CD14-positive monocyte (primary cell): ENCODE measurements around the gene KRT74. TPM values are rescaled to one million over a fixed set of nuclear protein-coding genes. Genes with fewer than 3 reads are reported as not detected.

Source experiments
- DNase-seq, 3 donors: peaks; one replicate each; pipeline ENCODE4 v3.0.0-alpha.2; 2011 to 2022
- H2AFZ ChIP-seq: 2 replicates; pipeline ENCODE4 v1.6.0; 2012; ENCODE audit warnings: mild to moderate bottlenecking, low read depth, low read length, inconsistent platforms; ENCODE audit not compliant: insufficient read depth, poor library complexity, severe bottlenecking
- H3K27ac ChIP-seq, 2 donors: 1 replicate in 1 of 2; 2 replicates in 1 of 2; pipeline ENCODE4 v1.5.1; 2012 to 2013; ENCODE audit warnings: low read length in 2 of 2, control low read depth in 1 of 2, inconsistent platforms in 1 of 2, low read depth in 1 of 2, mild to moderate bottlenecking in 1 of 2
- H3K27me3 ChIP-seq, 2 donors: one replicate each; pipeline versions ENCODE4 v1.6.0 to v1.6.1; 2011 to 2013; ENCODE audit warnings: low read length in 2 of 2; ENCODE audit not compliant: control insufficient read depth in 2 of 2, insufficient read depth in 2 of 2
- H3K36me3 ChIP-seq, 2 donors: replicated peaks in 1 of 2; 1 replicate in 1 of 2; 2 replicates in 1 of 2; pipeline versions ENCODE4 v1.5.1 to v1.6.1; 2012 to 2013; ENCODE audit warnings: low read length in 2 of 2, control low read depth in 1 of 2, inconsistent platforms in 1 of 2, mild to moderate bottlenecking in 1 of 2; ENCODE audit not compliant: insufficient read depth in 2 of 2, control insufficient read depth in 1 of 2
- H3K4me1 ChIP-seq, 2 donors: 1 replicate in 1 of 2; 2 replicates in 1 of 2; pipeline versions ENCODE4 v1.5.1 to v1.6.1; 2012 to 2013; ENCODE audit warnings: low read length in 2 of 2, control low read depth in 1 of 2, inconsistent platforms in 1 of 2, mild to moderate bottlenecking in 1 of 2, moderate library complexity in 1 of 2; ENCODE audit not compliant: insufficient read depth in 2 of 2, control insufficient read depth in 1 of 2
- H3K4me2 ChIP-seq: replicated peaks from 2 replicates; pipeline ENCODE3; 2012; ENCODE audit warnings: low read length, moderate library complexity, mild to moderate bottlenecking; ENCODE audit not compliant: poor library complexity, severe bottlenecking; ENCODE audit errors: extremely low read depth
- H3K4me3 ChIP-seq, 3 experiments: fragments of 200-600 bp in 1 of 3; sonication (generic) in 1 of 3; replicated peaks in 1 of 3; 1 replicate in 2 of 3; 2 replicates in 1 of 3; pipeline ENCODE4 v1.5.1; 2011 to 2013; ENCODE audit warnings: low read length in 3 of 3, mild to moderate bottlenecking in 3 of 3, control low read depth in 2 of 3, low read depth in 2 of 3, inconsistent platforms in 1 of 3, moderate library complexity in 1 of 3
- H3K79me2 ChIP-seq: 2 replicates; pipeline ENCODE4 v1.6.0; 2012; ENCODE audit warnings: mild to moderate bottlenecking, control low read depth, inconsistent platforms, low read length, moderate library complexity; ENCODE audit not compliant: insufficient read depth
- H3K9ac ChIP-seq: 2 replicates; pipeline ENCODE4 v1.6.0; 2017; ENCODE audit warnings: low read length, mild to moderate bottlenecking; ENCODE audit not compliant: insufficient read depth, poor library complexity, severe bottlenecking
- H3K9me3 ChIP-seq, 2 donors: replicated peaks in 1 of 2; 1 replicate in 1 of 2; 2 replicates in 1 of 2; pipeline versions ENCODE4 v1.5.1 to v1.6.1; 2012 to 2013; ENCODE audit warnings: low read length in 2 of 2, control low read depth in 1 of 2; ENCODE audit not compliant: control insufficient read depth in 1 of 2, insufficient read depth in 1 of 2
- H4K20me1 ChIP-seq: 2 replicates; pipeline ENCODE4 v1.6.0; 2012; ENCODE audit warnings: mild to moderate bottlenecking, low read length, control low read depth, moderate library complexity; ENCODE audit not compliant: insufficient read depth
- H3K27ac Mint-ChIP-seq, 7 donors: one replicate each; pipeline ENCODE4 v1.8.0; 2020; ENCODE audit warnings: mild to moderate bottlenecking in 7 of 7, mixed read lengths in 7 of 7, moderate library complexity in 6 of 7, inconsistent platforms in 2 of 7
- H3K27me3 Mint-ChIP-seq, 3 donors: one replicate each; pipeline ENCODE4 v1.8.0; 2021 to 2022; ENCODE audit warnings: low read depth in 3 of 3, mild to moderate bottlenecking in 3 of 3, mixed read lengths in 3 of 3, moderate library complexity in 3 of 3, inconsistent platforms in 1 of 3
- H3K36me3 Mint-ChIP-seq, 2 donors: one replicate each; pipeline ENCODE4 v1.8.0; 2020; ENCODE audit warnings: mixed read lengths in 2 of 2, inconsistent platforms in 1 of 2, mild to moderate bottlenecking in 1 of 2
- H3K4me1 Mint-ChIP-seq: one replicate; pipeline ENCODE4 v1.8.0; 2020; ENCODE audit warnings: mild to moderate bottlenecking, mixed read lengths
- H3K4me3 Mint-ChIP-seq, 2 donors: one replicate each; pipeline ENCODE4 v1.8.0; 2020; ENCODE audit warnings: mild to moderate bottlenecking in 2 of 2, mixed read lengths in 2 of 2, moderate library complexity in 1 of 2
- H3K9me3 Mint-ChIP-seq, 7 donors: one replicate each; pipeline ENCODE4 v1.8.0; 2020 to 2022; ENCODE audit warnings: mixed read lengths in 7 of 7, mild to moderate bottlenecking in 6 of 7, moderate library complexity in 6 of 7, inconsistent platforms in 2 of 7
- WGBS: methylation state at CpG from one replicate; pipeline ENCODE4 v1.1.5; 2013; ENCODE audit warnings: missing lambda C conversion rate; ENCODE audit not compliant: insufficient coverage; 5-methylcytosine and 5-hydroxymethylcytosine counted together
- intact Hi-C, 2 donors: fragments of 100-400 bp; cut with micrococcal nuclease; formaldehyde crosslinking; loops; one replicate each; pipeline versions ENCODE4 v1.15.0 to v1.15.1; 2023
- polyA plus RNA-seq, 3 donors: library from polyadenylated mRNA; depleted of rRNA in 1 of 3; unstranded in 2 of 3; stranded (reverse) in 1 of 3; fragments of 300-500 nt in 2 of 3; fragments of >200 nt in 1 of 3; fragmentation: Illumina TruSeq in 2 of 3; gene quantifications; 1 replicate in 2 of 3; 2 replicates in 1 of 3; pipeline ENCODE4 v1.2.3, GENCODE V29; 2012 to 2021
- TF ChIP-seq, protein P1 (sequence below): fragments of 200-600 bp; IDR thresholded peaks from one replicate; pipeline ENCODE4 v1.8.0; 2022; ENCODE audit warnings: antibody characterized with exemption, mild to moderate bottlenecking

Gene KRT74
- polyA plus RNA-seq, 3 donors = not detected

GRCh38 chr12:52539083-52539820, 34.4 kb downstream of the KRT74 start:
- Histone ChIP-seq H3K9ac (no peak overlapping the region), H3K4me1 (no peaks in the 10 kb centered on the region), H4K20me1 (no peaks in the 10 kb centered on the region), H2AFZ (no peak overlapping the region), H3K36me3 (no peaks in the 10 kb centered on the region), H3K4me3 (no peak overlapping the region), H3K27me3 (no peaks in the 10 kb centered on the region), H3K9me3 (no peaks in the 10 kb centered on the region), H3K79me2 (no peaks in the 10 kb centered on the region), H3K27ac (no peak overlapping the region), H3K4me2 (no peak overlapping the region)
- intact Hi-C loops = no loop called here
- H3K4me3 Mint-ChIP-seq = no peak overlapping the region
- TF ChIP-seq, protein P1, sequence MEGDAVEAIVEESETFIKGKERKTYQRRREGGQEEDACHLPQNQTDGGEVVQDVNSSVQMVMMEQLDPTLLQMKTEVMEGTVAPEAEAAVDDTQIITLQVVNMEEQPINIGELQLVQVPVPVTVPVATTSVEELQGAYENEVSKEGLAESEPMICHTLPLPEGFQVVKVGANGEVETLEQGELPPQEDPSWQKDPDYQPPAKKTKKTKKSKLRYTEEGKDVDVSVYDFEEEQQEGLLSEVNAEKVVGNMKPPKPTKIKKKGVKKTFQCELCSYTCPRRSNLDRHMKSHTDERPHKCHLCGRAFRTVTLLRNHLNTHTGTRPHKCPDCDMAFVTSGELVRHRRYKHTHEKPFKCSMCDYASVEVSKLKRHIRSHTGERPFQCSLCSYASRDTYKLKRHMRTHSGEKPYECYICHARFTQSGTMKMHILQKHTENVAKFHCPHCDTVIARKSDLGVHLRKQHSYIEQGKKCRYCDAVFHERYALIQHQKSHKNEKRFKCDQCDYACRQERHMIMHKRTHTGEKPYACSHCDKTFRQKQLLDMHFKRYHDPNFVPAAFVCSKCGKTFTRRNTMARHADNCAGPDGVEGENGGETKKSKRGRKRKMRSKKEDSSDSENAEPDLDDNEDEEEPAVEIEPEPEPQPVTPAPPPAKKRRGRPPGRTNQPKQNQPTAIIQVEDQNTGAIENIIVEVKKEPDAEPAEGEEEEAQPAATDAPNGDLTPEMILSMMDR = no peak
- peaks cover 3 to 8% (median 4%) of the 10 kb centered on the region in 3 donors for H3K27me3 Mint-ChIP-seq
- no peak overlapping the region for H3K27ac Mint-ChIP-seq
- DNase-seq = no peak
- no peaks in the 10 kb centered on the region for H3K4me1 Mint-ChIP-seq
- WGBS = 84% methylated on average over 2 of the region's 5 CpGs
- no peaks in the 10 kb centered on the region for H3K36me3 Mint-ChIP-seq
- no peaks in the 10 kb centered on the region for H3K9me3 Mint-ChIP-seq

- no peak overlapping the region for H3K27ac Mint-ChIP-seq
- 88% methylated on average over 3 of the region's 3 CpGs for WGBS
- peaks cover 4% of the 10 kb centered on the region for H3K4me1 Mint-ChIP-seq
Measured at GRCh38 chr12:52537101-52537500, 36.5 kb downstream of the KRT74 start.

More at GRCh38 chr12:52537101-52537500, 36.5 kb downstream of the KRT74 start:
- Histone ChIP-seq H3K27ac (no peak overlapping the region), H3K79me2 (no peaks in the 10 kb centered on the region), H2AFZ (no peak overlapping the region), H3K4me3 (no peak overlapping the region), H3K4me2 (no peak overlapping the region), H3K9me3 (no peaks in the 10 kb centered on the region), H3K27me3 (no peaks in the 10 kb centered on the region), H4K20me1 (no peaks in the 10 kb centered on the region), H3K36me3 (no peaks in the 10 kb centered on the region), H3K4me1 (peaks cover 0 to 5% of the 10 kb centered on the region in 2 donors), H3K9ac (no peak overlapping the region)
- intact Hi-C loops = no loop called here
- Mint-ChIP-seq H3K9me3 (peaks cover 0 to 1% (median 0%) of the 10 kb centered on the region in 7 donors), H3K27me3 (peaks cover 3 to 7% (median 5%) of the 10 kb centered on the region in 3 donors), H3K4me3 (no peak overlapping the region), H3K36me3 (no peaks in the 10 kb centered on the region)
- TF ChIP-seq, protein P1 = no peak
- DNase-seq = no peak
